Stimulated activated CD4-positive, alpha-beta T cell treated with anti-CD3 and anti-CD28 coated beads, Interleukin-12 subunit alpha, Interleukin-12 subunit beta, amount 100 ng/mL, for 24 hours (primary cell): Measurements from ENCODE around the gene GFOD2.
"Not testable (repeated sequence)": the region's sequence is repeated elsewhere in the genome, so short reads cannot be mapped to it uniquely, and the experiment has no call there.

Source experiments
- DNase-seq, 2 experiments: peaks; one replicate each; pipeline ENCODE4 v3.0.0-alpha.2; 2020; ENCODE audit warnings: low read depth in 2 of 2

GFOD2 gene

GRCh38 chr16:67704110-67704509 is 15.0 kb downstream of the GFOD2 start:
- no peak for DNase-seq

GRCh38 chr16:67703626-67704025 is 15.5 kb downstream of the GFOD2 start:
- no peak for DNase-seq

- DNase-seq = no peak
These were observed 17.0 kb downstream of the GFOD2 start for GRCh38 chr16:67702130-67702529.

GRCh38 chr16:67701420-67701819 is 17.7 kb downstream of the GFOD2 start:
- DNase-seq = no peak

- no peak for DNase-seq
These were observed 19.9 kb downstream of the GFOD2 start for GRCh38 chr16:67699265-67699664.

- DNase-seq = no peak
These were observed 21.5 kb downstream of the GFOD2 start for GRCh38 chr16:67697422-67698185.

- DNase-seq = no peak
These were observed 24.5 kb downstream of the GFOD2 start for GRCh38 chr16:67694611-67695010.

GRCh38 chr16:67693517-67694285 is 25.4 kb downstream of the GFOD2 start:
- DNase-seq = not testable (repeated sequence)

GRCh38 chr16:67685388-67686112 is 33.6 kb downstream of the GFOD2 start:
- DNase-seq = no peak

GRCh38 chr16:67683767-67684166 is 35.3 kb downstream of the GFOD2 start:
- no peak for DNase-seq

GRCh38 chr16:67679935-67680897 is 38.9 kb downstream of the GFOD2 start:
- DNase-seq = no peak

- no peak for DNase-seq
These were observed 40.6 kb downstream of the GFOD2 start for GRCh38 chr16:67678354-67679023.

GRCh38 chr16:67677712-67678111 is 41.4 kb downstream of the GFOD2 start:
- DNase-seq = no peak

- no peak for DNase-seq
These were observed 42.2 kb downstream of the GFOD2 start for GRCh38 chr16:67676939-67677338.

GRCh38 chr16:67676516-67676915 is 42.6 kb downstream of the GFOD2 start:
- no peak for DNase-seq

GRCh38 chr16:67675999-67676398 is 43.1 kb downstream of the GFOD2 start:
- DNase-seq = no peak

- no peak for DNase-seq
These were observed 43.6 kb downstream of the GFOD2 start for GRCh38 chr16:67675579-67675935.

GRCh38 chr16:67674851-67675578 is 44.1 kb downstream of the GFOD2 start:
- DNase-seq = no peak

- no peak for DNase-seq
These were observed 45.2 kb downstream of the GFOD2 start for GRCh38 chr16:67673712-67674580.
